ENCODE data around the gene BORCS8. TPM values are rescaled to one million over a fixed set of nuclear protein-coding genes. Genes with fewer than 3 reads are reported as not detected.

Gene BORCS8
- polyA plus RNA-seq, 4 donors: 16.1 to 22.4 (median 19.1) TPM

DNA sequence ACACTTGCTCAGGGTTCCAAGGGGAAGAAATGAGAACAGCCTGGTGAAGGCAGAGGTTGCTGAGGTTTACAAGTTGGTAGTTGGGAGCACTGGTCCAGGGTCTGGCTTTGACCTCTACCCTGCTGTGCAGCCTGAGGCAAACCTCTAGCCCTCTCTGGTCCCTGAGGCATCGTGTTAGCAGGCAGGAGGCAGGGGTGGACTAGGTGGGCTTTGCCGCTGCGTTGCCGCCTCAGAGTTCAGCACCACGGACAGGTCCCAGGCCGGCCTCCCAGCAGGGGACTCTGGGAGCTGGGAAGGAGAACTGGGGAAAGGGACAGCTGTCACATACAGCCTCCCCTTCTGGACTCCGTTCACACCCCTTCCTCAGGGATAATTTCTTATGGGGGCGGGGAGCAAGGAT lies 22.9 kb upstream of the BORCS8 start:
- peak in 1 of 4 donors; percentile 49 for DNase-seq (ENCODE audit: low read depth in 4 of 4, low spot score in 3 of 4)

DNA sequence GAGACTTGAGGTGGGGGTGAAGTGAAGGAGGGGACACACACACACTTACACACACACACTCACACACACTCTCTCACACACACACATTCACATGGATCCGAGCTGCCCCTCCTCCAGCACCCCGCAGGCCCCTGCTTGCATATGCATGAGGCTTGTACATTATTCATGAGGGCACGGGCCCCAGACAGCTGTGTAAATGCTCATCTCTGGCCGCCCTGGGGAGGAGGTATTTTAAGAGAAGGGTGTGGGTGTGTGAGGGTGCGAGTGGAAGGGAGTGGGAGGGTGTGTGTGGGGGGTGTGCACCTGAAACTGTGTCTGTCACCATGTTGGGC lies 22.2 kb upstream of the BORCS8 start:
- DNase-seq (ENCODE audit: low read depth in 4 of 4, low spot score in 3 of 4): no peak

DNA sequence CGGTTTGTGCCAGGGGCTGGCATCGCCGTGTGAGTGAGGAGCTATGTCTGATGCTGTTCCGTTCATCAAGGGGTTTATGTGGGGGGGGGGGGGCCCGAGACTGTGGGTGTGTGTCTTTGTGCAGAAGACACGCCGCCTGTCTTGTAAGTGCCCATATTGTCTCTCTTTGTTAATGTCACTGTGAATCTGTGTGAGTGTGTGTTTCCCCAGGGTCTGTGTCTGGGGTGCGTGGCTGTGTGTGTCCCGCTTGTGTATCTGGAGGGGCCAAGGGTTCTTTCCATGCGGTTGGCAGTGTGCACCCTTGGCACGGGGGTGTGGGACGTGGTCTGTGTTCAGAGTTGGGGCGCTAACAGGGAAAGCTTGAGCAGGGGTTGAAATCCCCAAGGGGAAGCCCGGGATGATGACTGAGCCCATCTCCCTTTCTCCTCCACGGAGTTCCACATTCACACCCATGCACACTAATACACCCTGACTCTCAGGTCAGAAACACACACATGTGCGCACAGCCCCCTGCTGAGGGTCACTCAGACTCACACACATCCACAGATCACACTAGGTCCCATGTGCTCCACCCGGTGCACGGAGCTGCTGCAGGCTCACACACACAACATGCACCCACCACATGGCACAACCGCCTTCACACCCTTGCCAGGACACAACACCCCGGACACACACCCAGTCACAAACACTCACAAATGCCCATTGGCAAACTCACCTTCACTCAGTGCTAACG lies 21.6 kb upstream of the BORCS8 start:
- no peak for DNase-seq (ENCODE audit: low read depth in 4 of 4, low spot score in 3 of 4)

DNA sequence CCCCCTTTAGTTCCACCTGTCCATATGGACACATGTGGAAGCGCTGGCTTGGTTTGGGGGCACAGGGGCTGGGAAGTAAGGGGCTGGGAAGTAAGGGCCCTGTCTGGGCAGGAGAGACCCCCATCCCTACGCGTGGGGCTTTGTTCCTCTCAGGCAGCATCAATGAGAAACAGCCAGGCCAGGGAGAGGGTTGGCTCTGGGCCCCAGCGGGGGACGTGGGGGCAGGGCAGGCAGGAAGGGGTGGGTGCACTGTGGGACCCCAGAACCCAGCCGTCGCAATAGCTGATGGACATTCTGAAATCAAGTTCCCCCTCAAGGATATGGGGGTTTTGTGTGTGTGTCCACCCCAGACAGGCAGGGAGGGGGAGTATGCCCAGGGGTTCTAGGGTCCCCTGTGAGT lies 21.0 kb upstream of the BORCS8 start:
- DNase-seq (ENCODE audit: low read depth in 4 of 4, low spot score in 3 of 4): no peak

DNA sequence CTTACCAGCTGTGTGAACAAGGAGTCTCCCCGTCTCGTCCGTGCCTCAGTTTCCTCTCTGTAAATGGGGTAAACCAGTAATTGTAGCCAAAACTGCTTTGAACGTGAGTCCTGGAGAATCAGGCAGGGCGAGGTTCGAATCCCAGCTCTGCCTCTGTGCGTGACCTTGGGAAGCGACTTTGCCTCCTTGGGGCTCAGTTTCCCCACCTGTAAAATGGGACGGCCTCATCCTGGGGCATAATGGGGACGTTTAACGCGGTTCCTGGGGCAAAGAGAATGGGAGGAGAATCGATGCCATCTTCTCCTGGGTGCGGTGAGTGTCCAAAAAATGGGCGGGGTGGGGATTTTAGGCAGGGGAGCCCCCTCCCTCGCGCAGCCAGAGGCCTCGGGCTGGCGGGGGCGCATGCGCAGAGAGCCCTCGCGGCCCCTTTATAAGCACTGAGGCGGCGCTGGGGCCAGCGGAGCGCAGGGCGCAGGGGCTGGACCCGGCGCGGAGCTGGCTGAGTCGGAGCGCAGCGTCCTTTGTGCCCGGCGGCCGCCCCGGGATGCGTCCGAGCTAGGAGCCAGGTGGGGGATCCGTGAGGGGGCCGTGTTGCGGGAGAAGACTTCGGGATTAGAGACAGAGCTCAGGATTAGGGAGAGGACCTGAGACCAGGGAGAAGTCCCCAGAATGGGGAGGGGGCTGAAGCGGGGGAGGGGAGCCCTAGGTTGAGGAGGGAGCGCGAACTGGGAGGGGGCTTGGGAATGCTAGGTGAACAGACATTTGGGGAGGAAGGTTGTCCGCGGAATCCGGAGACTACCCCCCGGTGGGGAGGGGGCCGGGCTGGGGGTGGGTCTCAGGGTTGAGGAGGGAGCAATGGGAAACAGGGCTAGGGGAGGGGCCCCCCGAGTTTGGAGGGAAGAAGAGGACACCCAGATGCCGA lies 19.8 kb upstream of the BORCS8 start, which contains the start of gene NCAN:
NCAN (plus strand) TSS at position 460 of the 922 bp plus-strand sequence. CDS start 4,996 bp downstream, outside the sequence.
- no peak for DNase-seq (ENCODE audit: low read depth in 4 of 4, low spot score in 3 of 4)

DNA sequence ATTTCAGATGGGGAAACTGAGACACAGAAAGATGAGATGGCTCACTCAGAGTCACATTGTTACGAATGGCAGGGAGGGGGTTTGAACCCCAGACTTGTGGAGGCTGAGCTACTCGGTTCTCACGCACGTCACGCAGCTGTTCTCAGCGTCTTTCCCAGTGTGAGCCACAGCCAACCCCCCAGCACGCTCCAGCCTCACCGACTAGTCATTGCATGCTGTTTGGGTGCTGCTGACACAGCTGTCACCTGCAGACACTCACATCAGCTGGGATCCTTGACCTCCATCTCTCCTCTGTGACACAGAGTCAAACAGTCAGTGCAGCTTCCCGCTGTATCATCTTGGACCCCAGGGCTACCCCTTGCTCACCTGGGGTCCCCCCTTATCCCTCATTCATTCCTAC lies 17.4 kb upstream of the BORCS8 start:
- no peak for DNase-seq (ENCODE audit: low read depth in 4 of 4, low spot score in 3 of 4)

DNA sequence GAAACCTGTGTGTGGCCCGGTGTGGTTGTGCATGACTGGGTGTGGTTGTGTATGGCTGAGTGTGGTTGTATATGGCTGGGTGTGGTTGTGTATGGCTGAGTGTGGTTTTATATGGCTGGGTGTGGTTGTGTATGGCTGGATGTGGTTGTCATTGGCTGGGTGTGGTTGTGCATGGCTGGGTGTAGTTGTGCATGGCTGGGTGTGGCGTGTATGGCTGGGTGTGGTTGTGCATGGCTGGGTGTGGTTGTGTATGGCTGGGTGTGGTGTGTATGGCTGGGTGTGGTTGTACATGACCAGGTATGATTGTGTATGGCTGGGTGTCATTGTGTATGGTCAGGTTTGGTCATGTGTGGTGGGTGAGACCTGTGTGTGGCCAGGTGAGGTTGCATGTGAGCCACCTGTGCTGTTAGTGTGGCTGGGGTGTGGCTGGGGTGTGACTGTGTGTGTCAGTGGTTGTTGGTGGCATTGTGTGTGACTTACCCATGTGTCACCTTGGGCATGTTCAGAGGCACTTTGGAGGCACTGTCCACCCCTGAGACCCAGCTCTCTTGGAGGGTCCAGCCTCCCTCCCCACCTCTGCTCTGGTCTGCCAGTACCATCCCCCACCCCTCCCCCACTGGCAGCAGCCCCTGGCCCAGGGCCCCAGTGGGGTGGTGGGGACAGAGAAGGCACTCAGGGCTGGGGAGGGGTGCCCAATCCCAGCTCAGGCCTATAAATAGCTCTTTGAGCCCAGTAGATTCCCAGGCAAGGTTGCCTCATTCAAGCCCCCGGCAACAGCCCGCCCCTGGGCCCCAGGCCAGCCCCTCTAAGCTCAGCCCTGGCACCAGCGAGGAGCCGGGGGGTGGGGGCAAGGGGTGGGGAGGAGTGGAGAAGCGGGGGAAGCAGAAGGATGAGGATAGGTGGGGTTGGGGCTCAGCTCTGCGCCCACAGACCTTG lies 16.0 kb upstream of the BORCS8 start:
- DNase-seq (ENCODE audit: low read depth in 4 of 4, low spot score in 3 of 4): no peak

DNA sequence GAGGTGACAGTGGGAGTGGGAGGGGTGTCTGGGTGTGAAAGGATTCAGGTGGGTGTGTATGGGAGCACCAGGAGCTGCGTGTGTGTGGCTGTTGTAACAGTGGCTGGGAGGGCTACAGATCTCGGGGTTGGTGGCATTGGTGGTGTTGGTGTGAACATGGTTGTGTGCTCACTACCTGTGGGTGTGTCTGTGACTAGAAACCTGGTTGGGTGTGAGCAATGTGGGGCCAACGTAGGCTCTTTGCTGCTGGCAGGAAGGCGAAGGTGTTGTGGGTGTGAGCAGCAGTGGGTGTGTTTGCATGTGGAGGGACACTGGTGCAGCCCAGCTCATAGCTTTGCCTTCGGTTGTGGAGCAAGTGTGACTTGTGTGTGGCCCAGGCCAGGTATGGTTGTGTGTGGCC lies 15.0 kb upstream of the BORCS8 start:
- no peak for DNase-seq (ENCODE audit: low read depth in 4 of 4, low spot score in 3 of 4)

DNA sequence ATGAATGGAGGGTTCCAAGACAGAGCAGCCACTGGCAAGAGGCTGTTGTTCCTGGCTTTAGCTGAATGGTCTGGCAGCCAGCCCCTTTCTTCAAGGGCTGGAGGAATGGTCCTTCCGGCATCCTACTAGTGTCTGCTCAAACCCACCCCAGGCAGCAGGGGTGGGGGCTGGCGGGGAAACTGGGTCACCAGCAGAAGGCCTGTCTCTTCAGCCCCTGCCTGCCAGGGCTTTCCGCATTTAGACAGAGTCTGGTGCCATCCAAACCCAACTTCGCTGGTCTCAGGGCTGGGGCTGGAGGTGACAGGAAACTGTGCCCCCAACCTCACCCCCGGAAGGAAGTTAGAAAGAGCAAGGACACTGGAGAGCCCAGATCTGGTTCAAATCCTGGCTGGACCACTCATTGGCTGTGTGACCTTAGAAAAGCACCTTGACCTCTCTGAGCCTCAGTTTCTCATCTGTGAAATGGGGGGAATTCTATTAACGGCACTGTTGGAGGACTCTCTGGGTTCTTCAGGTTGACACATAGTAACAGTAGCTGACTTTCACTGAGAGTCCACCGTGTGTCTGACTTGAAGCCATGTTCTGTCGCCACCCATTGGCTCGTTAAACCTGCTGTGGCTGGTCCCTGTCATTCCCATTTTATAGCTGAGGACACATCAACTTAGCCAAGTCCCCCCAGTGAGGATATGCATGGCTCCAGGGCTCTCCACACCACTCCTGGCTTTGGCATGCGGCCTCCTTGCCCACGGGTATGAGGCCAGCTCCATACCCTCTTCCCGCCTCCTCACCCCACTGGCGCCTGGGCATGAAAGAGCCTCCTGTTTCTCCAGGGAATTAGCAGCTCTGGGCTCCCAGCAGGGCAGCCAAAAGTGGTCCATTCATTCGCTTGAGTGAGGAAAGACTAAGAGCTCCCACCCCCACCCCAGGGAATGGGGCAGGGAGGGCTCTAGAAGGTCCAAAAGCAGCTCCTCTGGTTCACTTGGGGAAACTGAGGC lies 13.8 kb upstream of the BORCS8 start:
- no peak for DNase-seq (ENCODE audit: low read depth in 4 of 4, low spot score in 3 of 4)

DNA sequence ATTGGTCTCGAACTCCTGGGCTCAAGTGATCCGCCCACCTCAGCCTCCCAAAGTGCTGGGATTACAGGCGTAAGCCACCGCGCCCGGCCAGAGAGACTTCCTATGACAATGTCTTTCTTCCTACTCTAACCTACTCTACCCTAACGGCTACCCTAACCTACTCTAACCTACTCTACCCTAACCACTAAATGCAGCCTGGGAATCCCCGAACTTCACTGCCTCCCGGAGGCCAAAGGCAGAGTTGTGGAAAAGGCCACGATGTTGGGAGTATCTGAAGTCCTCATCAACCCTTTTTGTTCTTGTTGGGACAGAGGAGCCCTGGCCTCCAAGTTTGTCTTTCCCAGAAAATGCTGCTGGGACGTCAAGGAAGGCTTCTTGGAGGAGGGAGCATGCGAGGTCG lies 12.2 kb upstream of the BORCS8 start:
- no peak for DNase-seq (ENCODE audit: low read depth in 4 of 4, low spot score in 3 of 4)

DNA sequence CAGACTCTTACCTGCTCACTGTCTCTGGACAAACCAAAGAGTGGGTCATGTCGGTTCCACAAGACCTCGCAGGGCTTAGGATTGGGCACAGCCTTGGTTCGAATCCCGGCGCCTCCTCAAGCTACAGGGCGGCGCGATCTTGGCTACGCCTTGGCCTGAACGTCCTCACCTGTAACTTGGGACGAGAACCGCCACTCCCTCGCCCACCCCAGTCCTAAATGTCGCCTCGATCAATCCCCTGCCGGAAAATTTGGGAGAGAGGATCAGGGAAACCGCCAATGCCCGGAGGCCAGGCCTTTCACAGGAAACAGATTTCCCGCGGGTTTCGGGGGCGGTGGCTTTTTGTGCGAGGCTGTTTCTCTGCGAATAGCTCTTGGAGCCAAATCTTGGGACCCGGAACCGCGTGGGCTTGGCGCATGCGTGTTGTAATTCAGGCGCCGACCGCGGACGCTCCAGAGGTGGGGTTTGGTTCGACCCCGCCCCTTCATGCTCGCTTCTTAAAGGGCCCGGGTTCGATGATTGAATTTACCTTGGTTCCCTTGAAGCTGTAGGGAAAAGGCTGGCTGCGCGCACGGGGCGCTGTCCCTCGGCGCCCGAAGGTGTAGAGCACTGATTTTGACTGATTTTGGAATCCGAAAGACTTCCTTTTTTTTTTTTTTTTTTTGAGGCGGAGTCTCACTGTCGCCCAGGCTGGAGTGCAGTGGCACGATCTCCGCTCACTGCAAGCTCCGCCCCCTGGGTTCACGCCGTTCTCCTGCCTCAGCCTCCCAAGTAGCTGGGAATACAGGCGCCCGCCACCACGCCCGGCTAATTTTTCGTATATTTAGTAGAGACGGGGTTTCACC lies 11.3 kb upstream of the BORCS8 start, which contains the start of gene NR2C2AP:
NR2C2AP (minus strand) TSS at position 403 of the 845 bp plus-strand sequence; CDS start at position 49, 354 bp downstream.
- DNase-seq (ENCODE audit: low read depth in 4 of 4, low spot score in 3 of 4): peak; percentile 69 to 81 (median 78)

DNA sequence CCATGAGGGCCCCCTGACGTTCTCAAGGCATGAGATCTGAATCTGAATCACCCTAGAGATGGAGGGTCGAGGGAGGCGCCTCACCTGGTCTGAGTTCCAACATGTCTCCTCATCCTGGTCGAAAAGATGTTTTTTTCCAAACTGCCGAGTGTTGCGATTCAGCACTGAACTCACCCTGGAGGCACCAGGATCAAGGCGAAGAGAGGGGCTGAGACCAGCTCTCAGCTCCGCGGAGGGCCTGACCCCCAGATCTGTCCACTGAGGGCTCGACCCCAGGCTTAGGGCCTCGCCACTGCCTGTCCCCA lies 10.7 kb upstream of the BORCS8 start:
- no peak for DNase-seq (ENCODE audit: low read depth in 4 of 4, low spot score in 3 of 4)

DNA sequence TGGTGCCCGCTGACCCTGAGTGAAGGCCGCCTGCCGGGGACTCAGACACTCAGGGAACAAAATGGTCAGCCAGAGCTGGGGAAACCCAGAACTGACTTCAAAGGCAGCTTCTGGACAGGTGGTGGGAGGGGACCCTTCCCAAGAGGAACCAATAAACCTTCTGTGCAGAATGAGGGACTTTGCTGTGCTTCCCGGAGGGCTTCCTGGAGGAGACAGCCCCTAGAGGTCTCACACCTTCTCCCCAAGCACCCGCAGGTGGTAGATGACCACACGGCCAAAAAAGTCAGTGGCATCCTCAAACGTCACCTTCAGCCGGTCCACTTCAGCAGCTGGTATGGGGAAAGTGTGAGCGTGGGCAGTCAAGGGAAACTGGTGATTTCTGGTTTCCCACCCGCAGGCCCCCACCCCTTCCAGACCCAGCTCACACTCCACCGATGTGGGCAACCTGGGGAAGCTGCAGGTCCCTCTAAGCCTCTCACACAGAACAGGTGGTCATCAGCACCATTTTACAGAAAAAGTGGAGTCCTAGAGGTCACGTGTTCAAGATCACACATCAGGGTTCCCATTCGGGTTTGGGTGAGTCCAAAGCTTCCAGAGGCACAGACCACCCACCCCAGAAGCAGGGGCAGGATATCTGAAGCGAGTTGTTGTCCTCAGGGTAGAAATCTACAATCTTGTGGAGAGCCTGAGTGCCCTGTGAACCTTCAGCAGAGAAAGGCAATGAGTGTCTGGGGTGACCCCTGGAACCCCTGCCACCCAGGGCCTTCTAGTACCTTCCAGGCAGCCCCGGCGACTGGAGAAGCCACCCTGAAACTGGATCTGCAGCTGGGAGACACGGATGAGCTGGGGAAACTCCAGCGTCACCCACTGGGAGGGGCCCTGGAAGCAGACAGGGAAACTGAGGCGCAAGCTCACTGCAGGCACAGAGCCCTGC lies 10.0 kb upstream of the BORCS8 start:
- DNase-seq (ENCODE audit: low read depth in 4 of 4, low spot score in 3 of 4): no peak

DNA sequence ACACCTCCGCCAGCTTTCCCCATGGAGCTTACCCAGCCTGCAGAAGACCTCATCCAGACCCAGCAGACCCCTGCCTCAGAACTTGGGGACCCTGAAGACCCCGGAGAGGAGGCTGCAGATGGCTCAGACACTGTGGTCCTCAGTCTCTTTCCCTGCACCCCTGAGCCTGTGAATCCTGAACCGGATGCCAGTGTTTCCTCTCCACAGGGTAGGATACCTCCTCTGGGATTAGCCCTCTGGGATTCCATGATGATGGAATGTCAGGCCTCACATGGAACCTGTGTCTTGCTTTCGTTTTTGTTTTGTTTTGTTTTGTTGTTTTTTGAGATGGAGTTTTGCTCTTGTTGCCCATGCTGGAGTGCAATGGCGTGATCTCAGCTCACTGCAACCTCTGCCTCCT lies 2.0 kb upstream of the BORCS8 start:
- DNase-seq (ENCODE audit: low read depth in 4 of 4, low spot score in 3 of 4): no peak

DNA sequence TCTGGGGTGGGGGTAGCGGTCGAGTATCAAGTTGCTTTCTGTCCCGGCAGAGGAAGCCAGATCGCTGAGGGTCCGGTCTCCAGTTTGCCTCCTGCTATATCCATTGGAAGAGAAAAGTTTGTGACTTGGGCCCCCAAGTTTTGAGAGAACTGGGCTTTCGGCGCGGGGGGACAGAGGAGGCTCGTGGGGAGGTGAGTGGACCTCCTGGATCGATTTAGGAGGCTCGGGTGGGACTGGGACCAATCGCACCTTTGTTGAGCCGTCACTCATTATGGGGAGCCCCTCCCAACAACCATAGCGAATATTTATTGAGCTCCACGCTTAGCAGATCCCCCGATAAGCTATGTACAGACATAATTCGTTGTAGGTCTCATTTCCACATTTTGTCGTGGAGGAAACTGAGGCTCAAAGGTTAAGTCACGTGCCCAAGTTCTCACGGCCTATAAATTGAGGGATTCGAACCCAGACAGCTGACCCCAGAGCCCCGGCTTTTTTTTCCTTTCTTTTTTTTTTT lies 1.0 kb upstream of the BORCS8 start:
- no peak for DNase-seq (ENCODE audit: low read depth in 4 of 4, low spot score in 3 of 4)

DNA sequence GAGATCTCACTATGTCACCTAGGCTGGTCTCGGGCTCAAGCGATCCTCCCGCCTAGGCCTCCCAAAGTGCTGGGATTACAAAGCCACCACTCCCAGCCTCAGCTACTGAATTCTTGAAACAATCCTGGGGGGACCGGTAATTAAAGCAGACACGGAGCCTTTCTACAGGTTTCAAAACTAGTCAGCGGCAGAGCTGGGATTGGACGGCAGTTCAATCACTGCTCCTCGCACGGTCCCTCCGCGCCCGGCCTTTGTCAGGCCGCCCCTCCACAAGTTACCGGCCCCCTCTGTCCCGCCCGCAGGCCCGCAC lies 229 bp downstream of the BORCS8 start:
- DNase-seq (ENCODE audit: low read depth in 4 of 4, low spot score in 3 of 4): no peak

DNA sequence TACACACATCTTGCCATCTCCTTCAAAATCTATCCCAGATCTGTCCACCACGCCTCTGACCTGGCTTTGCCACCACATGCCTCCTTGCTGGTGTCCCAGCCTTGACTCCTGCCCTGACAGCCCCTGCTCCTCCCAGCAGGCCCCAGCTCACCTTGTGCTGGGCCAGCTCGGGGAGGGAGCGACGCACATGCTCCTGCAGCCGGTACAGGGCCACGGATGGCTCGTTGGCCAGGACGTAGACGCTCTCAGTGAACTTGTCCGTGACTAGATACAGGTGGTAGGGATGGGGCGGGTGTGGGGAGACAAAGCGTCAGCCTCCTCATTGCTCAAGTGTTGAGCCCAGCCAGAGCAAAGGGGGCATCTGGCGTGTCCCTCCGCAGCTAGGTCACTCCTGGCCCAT lies 5.2 kb downstream of the BORCS8 start:
- DNase-seq (ENCODE audit: low read depth in 4 of 4, low spot score in 3 of 4): no peak
